DLD1 (cell line): ENCODE results near the gene MYL2.

ENCODE experiments used
- in situ Hi-C: cut with HindIII; loops from 2 replicates; pipeline ENCODE4 v1.10.0; 2017; ENCODE audit warnings: low sequenced_read_pairs

The MYL2 gene

DNA sequence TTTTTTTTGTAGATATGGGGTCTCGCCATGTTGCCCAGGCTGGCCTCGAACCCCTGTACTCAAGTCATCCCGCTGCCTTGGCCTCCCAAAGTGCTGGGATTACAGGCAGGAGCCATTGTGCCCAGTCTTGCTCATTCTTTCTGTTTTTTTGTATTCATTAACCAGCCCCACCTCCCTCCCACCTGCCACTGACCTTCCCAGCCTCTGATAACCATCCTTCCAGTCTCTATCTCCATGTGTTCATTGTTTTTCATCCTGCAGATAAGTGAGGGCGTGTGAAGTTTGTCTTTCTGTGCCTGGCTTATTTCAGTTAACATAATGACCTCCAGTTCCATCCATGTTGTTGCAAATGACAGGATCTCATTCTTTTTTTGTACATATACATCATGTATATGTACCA is 19.0 kb downstream of the MYL2 start:
- in situ Hi-C loops: no loop called here

DNA sequence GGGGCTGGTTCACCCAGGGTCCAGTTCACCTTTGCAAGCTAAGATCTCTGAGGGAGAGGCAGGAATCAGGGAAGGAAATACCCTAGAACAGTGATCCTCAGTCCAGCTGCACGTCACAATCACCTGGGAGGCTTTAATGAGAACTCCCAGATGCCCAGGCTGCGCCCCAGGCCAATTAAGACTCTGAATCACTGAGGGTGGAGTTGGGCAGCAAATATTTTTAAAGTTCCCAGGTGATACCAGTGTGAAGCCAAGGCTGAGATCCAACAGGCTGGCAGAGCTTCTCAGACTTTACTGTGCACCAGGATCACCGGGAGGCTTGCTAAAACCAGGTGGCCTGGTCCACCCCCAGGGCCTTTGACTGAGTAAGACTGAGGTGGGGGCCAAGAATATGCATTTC is 23.8 kb downstream of the MYL2 start:
- in situ Hi-C loops: no loop called here

DNA sequence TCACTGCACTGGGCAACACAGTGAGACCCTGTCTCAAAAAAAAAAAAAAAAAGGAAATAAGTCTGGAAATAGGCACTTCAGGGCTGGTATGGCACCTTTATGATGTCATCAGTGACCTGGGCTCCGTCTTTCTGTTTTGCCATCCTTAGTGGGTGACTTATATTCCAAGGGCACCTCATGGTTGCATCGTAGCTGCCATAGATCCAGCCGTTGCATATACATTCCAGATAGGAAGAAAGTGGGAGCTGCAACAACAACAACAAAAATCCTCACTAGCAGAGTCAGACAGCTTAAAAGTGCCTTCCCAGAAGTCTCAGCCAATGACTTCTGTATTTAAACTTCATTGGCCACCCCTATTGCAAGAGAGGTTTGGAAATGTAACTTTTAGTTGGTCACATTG is 26.4 kb downstream of the MYL2 start:
- in situ Hi-C loops: no loop called here

DNA sequence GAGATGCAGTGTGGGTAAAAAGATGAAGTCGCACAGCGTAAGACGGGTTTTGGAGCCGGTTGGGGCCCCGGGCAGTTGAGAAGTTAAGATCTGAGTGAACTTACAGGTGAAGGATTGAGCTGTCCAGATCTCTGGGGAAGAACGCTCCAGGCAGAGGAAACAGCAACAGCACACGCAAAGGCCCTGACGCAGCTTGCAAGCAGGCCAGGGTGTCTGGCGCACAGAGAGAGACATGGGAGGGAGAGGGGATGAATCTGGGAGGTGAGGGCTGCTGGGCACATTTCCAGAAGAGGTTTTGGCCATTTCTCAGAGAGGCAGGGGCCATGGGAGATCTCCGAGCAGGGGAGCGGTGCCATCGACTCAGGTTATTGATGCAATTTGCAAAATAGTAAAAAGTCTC is 31.0 kb downstream of the MYL2 start:
- in situ Hi-C loops: no loop called here

DNA sequence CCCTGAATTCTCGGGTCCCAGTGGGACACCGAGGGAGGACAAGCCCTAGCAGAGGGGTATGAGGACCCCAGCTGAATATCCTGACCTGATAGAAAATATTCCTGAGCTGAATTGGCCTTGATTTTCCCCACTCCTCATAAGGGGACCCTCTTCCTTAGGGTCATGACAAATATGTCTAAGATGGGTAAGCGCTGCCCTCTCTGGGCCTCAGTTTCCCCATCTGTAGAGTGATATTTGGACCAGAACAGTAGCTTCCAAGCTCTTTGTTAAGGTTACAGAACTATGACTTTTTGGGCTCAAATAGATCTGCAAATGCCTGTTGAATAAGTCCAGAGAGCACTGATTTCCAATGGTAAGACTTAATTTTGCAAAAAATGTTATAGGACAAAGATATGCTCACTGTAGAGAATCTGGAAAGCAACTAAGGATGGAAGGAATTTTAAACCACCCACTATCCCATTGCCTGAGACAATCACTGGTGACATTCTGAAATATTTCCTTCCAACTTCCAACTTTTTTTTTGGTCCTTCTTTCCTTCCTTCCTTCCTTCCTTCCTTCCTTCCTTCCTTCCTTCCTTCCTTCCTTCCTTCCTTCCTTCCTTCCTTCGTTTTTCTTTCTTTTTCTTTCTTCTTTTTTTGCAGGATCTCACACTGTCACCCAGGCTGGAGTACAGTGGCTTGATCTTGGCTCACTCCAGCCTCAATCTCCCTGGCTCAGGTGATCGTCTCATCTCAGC is 32.0 kb downstream of the MYL2 start:
- in situ Hi-C loops: no loop called here

DNA sequence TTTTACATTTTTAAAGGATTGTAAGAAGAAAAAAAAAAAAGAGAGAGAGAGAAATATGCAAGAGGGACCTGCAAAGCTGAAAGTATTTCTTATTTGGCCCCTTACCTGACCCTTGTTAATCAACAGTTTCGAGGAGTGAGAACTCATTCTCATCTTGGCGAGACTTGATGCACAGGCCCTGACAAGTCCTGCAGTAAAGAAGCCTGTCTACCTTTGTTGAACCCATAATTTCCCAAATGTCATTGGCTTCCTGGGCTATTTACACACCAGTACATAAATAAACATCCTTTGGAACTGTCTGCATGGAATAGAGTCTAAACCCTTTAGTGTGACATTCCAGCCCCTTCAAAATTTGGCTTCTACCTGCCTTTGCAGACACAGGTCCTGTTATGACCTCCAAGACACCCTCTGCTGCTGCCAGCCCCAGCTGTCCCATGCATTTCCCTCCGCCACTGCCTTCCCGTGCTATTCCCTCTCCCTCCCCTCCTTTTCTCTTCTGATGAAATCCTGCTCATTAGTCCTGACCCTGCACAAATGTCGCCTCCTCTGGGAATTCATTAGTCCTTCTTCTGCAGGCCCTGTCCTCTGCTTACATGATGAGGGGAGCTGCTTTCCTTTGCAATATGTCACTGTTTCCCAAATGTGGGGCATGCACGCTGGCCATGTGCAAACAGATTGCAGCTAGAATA is 35.1 kb downstream of the MYL2 start:
- in situ Hi-C loops: no loop called here

DNA sequence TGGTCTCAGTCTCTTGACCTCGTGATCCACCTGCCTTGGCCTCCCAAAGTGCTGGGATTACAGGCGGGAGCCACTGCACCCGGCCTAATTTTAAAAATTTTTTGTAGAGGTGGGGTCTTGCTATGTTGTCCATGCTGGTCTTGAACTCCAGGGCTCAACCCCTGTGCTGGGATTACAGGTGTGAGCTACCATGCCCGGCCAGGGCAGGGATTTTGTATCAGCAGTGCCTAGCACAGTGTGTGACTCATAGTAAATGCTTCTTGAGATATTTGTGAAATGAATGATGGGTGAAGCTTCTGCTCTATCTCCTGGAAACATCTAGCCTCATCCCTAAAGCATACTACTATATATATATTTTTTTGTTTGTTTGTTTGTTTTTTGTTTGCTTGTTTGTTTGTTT is 37.1 kb downstream of the MYL2 start:
- in situ Hi-C loops: no loop called here

DNA sequence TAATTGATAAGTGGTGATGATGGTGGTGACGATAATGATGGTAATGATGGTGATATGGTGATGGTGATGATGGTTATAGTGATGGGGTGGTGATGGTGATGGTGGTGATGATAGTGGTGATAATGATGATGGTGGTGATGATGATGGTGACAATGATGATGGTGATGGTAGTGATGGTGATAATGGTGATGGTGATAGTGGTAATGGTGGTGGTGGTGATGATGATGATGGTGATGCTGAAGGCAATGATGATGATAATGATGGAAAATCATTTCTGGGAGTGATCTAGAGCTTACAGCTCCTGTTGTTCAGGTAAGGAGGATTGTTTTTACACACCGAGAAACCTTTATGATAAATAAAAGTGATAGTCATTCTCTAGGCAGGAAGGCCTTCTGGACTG is 39.7 kb downstream of the MYL2 start:
- in situ Hi-C loops: no loop called here

DNA sequence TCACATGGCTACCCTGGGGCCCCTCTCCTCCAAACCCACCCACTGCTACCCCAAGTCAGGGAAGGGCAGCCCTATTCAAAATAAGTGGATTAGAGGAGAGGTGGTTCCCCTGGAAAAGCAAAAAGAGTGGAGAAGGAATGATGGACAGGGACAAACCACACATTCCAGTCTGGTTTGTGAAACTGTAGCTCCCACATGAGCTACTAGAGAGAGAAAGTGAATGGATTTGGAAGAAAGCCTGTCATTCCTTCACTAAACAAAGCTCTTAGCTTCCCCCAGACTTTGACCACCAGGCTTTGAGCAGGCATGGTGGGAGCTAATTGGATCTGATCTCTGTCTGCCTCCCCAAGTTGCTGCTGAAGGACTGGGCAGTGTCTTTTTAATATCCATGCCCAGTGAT is 45.6 kb downstream of the MYL2 start:
- in situ Hi-C loops: no loop called here

DNA sequence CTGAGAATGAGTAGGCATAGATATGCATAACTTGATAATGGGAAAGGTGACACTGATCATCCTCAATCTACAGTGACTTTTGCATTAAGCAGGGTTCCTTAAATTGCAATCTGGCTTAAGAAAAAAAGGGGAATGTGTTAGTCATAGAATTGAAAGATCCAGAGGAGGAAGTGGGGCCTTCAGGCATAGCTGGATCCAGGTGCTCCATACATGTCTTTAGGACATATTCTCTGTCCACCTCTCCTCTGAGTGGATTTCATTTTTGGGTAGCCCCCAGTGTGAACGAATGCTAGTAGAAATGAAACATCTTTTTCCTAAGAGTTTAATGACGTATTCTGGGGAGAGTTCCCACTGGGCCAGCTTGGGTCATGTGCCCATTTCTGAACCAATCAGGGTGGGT is 46.0 kb downstream of the MYL2 start:
- in situ Hi-C loops: no loop called here

DNA sequence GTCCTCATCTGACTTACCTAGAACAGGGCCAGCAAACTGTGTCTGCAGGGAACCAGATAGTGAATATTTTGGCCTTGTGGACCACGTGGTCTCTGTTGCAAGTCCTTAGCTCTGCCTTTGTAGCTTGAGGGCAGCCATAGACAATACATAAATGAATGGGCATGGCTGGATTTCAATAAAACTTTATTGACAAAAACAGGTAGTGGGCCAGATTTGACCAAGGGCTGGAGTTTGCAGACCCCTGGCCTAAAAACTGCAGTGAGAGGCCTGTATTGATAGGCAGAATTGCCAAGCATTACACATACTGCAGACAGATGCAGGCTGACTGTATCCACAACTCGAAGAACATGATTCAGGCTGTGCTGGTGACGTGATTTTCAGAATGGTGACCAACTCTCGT is 48.3 kb downstream of the MYL2 start:
- in situ Hi-C loops: no loop called here

DNA sequence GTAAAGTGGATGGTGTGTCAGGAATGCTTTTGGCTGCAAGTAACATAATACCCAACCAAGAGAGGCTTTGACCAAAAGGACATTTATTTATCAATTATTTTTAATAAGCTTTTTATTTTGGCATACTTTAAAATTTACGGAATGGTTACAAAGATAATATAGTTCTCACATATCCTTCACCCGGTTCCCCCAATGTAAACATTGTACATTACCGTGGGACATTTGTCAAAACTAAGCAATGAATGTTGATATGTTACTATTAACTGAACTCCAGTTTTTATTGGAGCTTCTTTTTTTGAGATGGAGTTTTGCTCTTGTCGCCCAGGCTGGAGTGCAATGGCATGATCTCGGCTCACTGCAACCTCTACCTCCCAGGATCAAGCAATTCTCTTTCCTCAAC is 50.6 kb downstream of the MYL2 start:
- in situ Hi-C loops: no loop called here

DNA sequence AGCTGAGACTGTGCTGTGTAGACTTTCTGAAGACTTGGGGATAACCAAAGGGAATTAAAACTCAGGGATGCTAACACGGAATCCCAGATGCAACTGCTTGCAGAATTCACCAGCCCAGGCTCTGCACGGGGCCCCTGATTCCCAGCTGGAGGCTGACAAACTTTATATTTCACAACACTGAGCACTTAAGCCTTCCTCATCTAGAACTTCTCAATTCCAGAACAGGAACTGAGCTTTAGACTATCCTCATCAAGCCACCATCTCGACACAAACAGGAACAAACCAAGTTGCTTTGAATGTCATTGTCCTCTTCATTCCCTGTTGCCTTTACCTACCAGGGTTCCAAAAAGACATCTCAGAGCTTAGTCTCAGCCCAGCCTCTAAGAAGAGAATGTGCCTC is 51.4 kb downstream of the MYL2 start:
- in situ Hi-C loops: no loop called here

DNA sequence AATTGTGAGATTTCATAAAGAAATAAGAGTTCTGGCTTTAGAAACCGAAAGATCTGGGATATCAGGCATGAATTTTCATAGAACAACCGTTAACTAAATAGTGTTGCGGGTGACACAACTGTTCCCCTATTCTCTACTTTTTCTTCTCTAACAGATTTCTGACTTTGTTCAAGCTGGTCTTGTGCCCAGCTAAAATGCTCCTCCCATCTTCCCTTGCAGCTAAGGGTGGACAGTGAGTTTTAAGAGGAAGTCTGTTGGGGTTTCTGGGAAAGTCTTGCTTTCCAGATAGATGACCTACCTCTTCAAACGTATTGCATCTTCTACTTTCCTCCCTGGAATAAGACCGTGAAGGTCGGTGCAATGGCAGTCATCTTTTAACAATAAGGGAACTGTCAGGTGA is 54.9 kb downstream of the MYL2 start:
- in situ Hi-C loops: no loop called here

DNA sequence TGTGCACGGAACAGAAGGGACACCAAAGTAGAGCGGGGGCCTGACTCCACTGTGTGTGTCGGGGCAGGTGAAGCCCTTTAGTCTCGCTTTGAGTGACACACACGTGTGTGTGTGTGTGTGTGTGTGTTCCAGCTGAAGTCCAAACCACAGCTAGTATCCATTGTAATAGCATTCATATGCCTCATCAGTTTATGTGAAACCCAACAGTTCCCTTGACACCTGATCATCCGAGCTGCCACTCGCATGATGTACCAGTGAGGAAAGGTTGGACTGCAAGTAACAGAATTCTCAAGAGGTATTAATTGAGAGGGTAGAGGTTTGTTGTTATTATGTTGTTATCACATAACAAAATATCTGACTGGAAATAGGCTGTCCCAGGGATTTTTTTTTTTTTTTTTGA is 57.2 kb downstream of the MYL2 start:
- in situ Hi-C loops: no loop called here

DNA sequence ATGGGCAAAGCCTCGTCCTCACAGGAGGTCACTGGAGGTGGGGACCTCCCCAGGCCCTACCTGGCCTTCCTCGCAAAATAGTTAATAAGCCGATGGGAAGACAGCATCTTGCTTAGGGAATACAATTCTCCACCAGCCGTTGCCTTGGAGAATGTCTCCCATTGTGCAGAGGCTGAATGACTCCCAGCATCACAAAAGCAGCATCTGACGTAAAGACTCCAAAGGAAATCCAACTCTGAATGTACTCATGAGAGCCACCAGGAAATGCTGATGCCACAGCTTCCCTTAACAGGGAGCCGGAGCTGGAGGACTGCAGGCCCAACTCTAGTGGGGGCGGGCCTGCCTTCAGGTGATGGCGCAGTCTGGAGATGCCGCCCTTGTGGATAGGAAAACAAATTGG is 58.0 kb downstream of the MYL2 start:
- in situ Hi-C loops: no loop called here

DNA sequence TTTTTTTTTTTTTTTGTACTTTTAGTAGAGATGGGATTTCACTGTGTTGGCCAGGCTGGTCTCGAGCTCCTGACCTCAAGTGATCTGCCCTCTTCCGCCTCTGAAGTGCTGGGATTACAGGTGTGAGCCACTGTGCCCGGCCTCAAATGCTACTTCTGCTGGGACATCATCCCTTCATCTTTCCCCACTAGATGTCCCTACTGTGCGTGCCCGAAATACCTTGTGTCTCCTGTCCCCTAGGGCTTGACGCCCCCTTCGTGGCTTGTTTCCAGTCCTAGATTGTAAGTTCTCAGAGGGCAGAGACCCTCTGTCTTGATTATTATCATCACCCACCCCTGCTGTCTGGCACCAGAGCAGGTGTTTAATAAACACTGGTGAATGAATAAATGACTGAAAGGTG is 58.6 kb downstream of the MYL2 start:
- in situ Hi-C loops: no loop called here
